Fibroblast of gingiva (primary cell): Measurements from ENCODE around the gene COX10.
"Not testable (repeated sequence)": the region's sequence is repeated elsewhere in the genome, so short reads cannot be mapped to it uniquely, and the experiment has no call there.

Experiments
- DNase-seq: peaks from one replicate; pipeline ENCODE4 v3.0.0-alpha.2; 2011; ENCODE audit warnings: low read depth

Gene COX10

GRCh38 chr17:14177801-14178200 lies 108.5 kb downstream of the COX10 start:
- DNase-seq = not testable (repeated sequence)

- not testable (repeated sequence) for DNase-seq
Observed at GRCh38 chr17:14179951-14180350, 110.6 kb downstream of the COX10 start.

GRCh38 chr17:14182084-14182483 lies 112.8 kb downstream of the COX10 start:
- not testable (repeated sequence) for DNase-seq

GRCh38 chr17:14184536-14184935 lies 115.2 kb downstream of the COX10 start:
- not testable (repeated sequence) for DNase-seq

- DNase-seq = not testable (repeated sequence)
Observed at GRCh38 chr17:14186443-14186842, 117.1 kb downstream of the COX10 start.

GRCh38 chr17:14190774-14191173 lies 121.5 kb downstream of the COX10 start:
- peak; percentile 79 for DNase-seq

- DNase-seq = not testable (repeated sequence)
Observed at GRCh38 chr17:14191469-14191868, 122.2 kb downstream of the COX10 start.

GRCh38 chr17:14192039-14192438 lies 122.7 kb downstream of the COX10 start:
- DNase-seq = not testable (repeated sequence)

GRCh38 chr17:14192636-14193344 lies 123.5 kb downstream of the COX10 start:
- not testable (repeated sequence) for DNase-seq

GRCh38 chr17:14196377-14196997 lies 127.2 kb downstream of the COX10 start:
- no peak for DNase-seq

- DNase-seq = no peak
Observed at GRCh38 chr17:14197057-14197456, 127.8 kb downstream of the COX10 start.

- DNase-seq = no peak
Observed at GRCh38 chr17:14197586-14197985, 128.3 kb downstream of the COX10 start.

GRCh38 chr17:14198013-14198412 lies 128.7 kb downstream of the COX10 start:
- no peak for DNase-seq

GRCh38 chr17:14198575-14198974 lies 129.3 kb downstream of the COX10 start:
- no peak for DNase-seq

- no peak for DNase-seq
Observed at GRCh38 chr17:14199601-14200000, 130.3 kb downstream of the COX10 start.

GRCh38 chr17:14200354-14200753 lies 131.1 kb downstream of the COX10 start:
- no peak for DNase-seq

GRCh38 chr17:14201021-14201987 lies 132.0 kb downstream of the COX10 start:
- DNase-seq = peak; percentile 48

- no peak for DNase-seq
Observed at GRCh38 chr17:14201988-14202380, 132.7 kb downstream of the COX10 start.

GRCh38 chr17:14202388-14203166 lies 133.3 kb downstream of the COX10 start:
- DNase-seq = no peak

GRCh38 chr17:14203388-14203787 lies 134.1 kb downstream of the COX10 start:
- no peak for DNase-seq

- DNase-seq = no peak
Observed at GRCh38 chr17:14204084-14204483, 134.8 kb downstream of the COX10 start.

- no peak for DNase-seq
Observed at GRCh38 chr17:14204546-14204945, 135.2 kb downstream of the COX10 start.
